NB4 (cell line): Measurements from ENCODE around the gene RALY.

ENCODE experiments used
- DNase-seq: peaks from one replicate; pipeline ENCODE4 v3.0.0; 2010; ENCODE audit warnings: low read depth
- H3K4me3 ChIP-seq: one replicate; pipeline ENCODE4 v1.5.1; 2011; ENCODE audit warnings: mild to moderate bottlenecking, low read depth, low read length, moderate library complexity
- CTCF ChIP-seq: IDR thresholded peaks from one replicate; pipeline ENCODE4 v1.5.1; 2012; ENCODE audit warnings: low read depth, low read length
- MAX ChIP-seq: IDR thresholded peaks from 2 replicates; pipeline ENCODE4 v1.6.1; 2011; ENCODE audit warnings: low read depth, low read length
- MYC ChIP-seq: IDR thresholded peaks from 2 replicates; pipeline ENCODE4 v1.6.1; 2011; ENCODE audit warnings: low read depth, low read length
- POLR2A ChIP-seq: IDR thresholded peaks from 2 replicates; pipeline ENCODE4 v1.6.1; 2011; ENCODE audit warnings: mild to moderate bottlenecking; ENCODE audit not compliant: insufficient read length; ENCODE audit errors: extremely low read depth

RALY gene

GRCh38 chr20:34006619-34007018 is 12.9 kb downstream of the RALY start:
- no peak for DNase-seq
- no peak overlapping the region for H3K4me3 ChIP-seq
- TF ChIP-seq MAX (no peak), CTCF (no peak), MYC (no peak), POLR2A (no peak)

GRCh38 chr20:34008477-34008876 is 14.8 kb downstream of the RALY start:
- H3K4me3 ChIP-seq = no peak overlapping the region
- no peak for DNase-seq
- TF ChIP-seq CTCF (no peak), POLR2A (no peak), MYC (no peak), MAX (no peak)

- TF ChIP-seq CTCF (no peak), MAX (no peak), MYC (no peak), POLR2A (no peak)
- DNase-seq = peak; percentile 29
- H3K4me3 ChIP-seq = no peak overlapping the region
Measured at GRCh38 chr20:34010405-34010931, 16.8 kb downstream of the RALY start.

GRCh38 chr20:34011275-34011674 is 17.6 kb downstream of the RALY start:
- DNase-seq = no peak
- TF ChIP-seq MAX = no peak
- TF ChIP-seq MYC = no peak
- TF ChIP-seq CTCF = no peak
- no peak for TF ChIP-seq POLR2A
- H3K4me3 ChIP-seq = no peak overlapping the region

- no peak for TF ChIP-seq MYC
- no peak for TF ChIP-seq MAX
- TF ChIP-seq CTCF = no peak
- no peak for TF ChIP-seq POLR2A
- no peak for DNase-seq
- H3K4me3 ChIP-seq = no peak overlapping the region
Measured at GRCh38 chr20:34012330-34012729, 18.6 kb downstream of the RALY start.
